HG03439 (cell line): Measurements from ENCODE around the gene ASTN1.

ENCODE experiments used
- ATAC-seq: cut with Tn5 transposase; IDR thresholded peaks from one replicate; pipeline ENCODE4 v1.9.1; 2021; ENCODE audit warnings: mild to moderate bottlenecking, moderate library complexity; ENCODE audit not compliant: unreplicated experiment

Gene ASTN1

DNA sequence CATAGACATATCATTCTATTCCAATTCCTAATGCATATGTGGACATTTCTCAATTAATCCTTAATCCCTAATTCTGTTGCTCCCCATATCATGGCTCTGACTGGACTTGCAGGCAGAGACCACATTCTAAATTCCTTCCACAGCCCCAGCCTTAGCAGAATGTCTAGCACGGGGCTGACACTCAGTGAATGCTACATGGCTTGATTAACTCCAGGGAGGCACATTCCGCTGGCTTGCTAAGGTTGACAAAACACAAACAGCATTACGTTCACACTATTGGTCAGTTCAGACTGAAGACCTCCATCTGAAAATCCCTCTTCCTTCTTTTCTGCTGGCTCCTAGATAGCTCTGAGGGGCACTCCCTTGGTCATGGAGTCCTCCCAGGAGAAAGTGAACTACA, 119.4 kb downstream of the ASTN1 start:
- no peak for ATAC-seq

- ATAC-seq = no peak
Observed at GRCh38 chr1:177044390-177044789, 120.1 kb downstream of the ASTN1 start.

DNA sequence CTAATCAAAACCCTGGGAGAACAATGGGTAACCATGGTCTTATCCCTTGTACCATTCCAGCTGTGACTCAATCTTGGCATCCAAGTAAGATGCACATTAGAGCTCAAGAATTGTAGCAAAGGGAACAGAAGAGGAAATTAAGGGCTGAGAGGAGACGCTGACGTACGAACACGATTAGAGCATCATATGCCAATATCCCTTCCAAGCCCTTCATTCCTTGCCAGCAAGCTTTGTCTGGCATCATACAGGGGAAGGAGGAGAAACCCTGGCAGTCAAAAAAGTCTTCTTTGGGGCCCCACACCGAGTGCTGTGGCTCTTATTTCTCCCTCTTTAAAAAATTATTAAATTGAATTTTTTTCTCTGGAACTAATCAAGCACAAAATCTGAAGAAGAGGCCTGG, 120.9 kb downstream of the ASTN1 start:
- no peak for ATAC-seq

GRCh38 chr1:177035586-177035985, 128.9 kb downstream of the ASTN1 start:
- no peak for ATAC-seq

GRCh38 chr1:177033628-177034027, 130.9 kb downstream of the ASTN1 start:
- no peak for ATAC-seq

DNA sequence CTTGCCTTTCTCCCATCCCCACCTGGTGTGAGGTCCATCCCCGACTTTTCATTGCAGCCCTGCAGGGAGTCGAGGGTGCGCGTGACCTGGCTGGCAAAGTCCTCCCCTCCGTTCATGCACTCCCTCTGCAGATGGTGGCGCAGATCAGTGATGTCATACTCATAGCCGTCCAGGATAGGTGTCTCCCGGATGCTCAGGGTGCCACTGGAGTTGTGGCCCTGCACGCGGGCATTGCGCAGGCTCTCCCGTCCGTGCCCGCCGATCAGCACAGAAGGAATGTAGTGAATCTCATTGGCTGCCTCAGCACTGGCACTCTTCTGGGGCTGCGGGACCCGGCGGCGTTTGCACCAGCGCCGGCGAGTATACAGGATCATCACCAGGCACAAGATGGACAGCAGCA, 132.1 kb downstream of the ASTN1 start:
- ATAC-seq = no peak

- ATAC-seq = no peak
Observed at GRCh38 chr1:177024623-177025022, 139.9 kb downstream of the ASTN1 start.

GRCh38 chr1:177023726-177024125, 140.8 kb downstream of the ASTN1 start:
- no peak for ATAC-seq

- no peak for ATAC-seq
Observed at GRCh38 chr1:177023249-177023648, 141.3 kb downstream of the ASTN1 start.

DNA sequence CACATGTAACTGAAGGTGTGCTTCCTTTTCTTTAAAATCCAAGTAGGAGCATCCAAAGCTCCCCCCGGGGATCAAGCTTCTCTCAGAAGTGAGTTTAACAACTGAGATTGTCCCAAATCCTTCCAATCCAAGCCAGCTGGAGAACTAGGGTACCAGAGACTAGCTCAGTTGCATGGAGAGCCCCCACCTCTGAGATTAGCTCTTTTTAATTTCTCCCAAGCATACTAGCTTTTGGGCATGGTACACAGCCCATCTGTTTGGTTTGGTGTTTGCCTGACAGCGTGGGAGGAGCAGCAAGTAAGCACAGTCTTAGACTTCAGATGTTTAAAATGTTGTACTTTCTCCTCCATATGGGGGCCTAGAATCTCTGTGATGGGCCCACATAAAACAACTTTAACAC, 142.8 kb downstream of the ASTN1 start:
- ATAC-seq = no peak

DNA sequence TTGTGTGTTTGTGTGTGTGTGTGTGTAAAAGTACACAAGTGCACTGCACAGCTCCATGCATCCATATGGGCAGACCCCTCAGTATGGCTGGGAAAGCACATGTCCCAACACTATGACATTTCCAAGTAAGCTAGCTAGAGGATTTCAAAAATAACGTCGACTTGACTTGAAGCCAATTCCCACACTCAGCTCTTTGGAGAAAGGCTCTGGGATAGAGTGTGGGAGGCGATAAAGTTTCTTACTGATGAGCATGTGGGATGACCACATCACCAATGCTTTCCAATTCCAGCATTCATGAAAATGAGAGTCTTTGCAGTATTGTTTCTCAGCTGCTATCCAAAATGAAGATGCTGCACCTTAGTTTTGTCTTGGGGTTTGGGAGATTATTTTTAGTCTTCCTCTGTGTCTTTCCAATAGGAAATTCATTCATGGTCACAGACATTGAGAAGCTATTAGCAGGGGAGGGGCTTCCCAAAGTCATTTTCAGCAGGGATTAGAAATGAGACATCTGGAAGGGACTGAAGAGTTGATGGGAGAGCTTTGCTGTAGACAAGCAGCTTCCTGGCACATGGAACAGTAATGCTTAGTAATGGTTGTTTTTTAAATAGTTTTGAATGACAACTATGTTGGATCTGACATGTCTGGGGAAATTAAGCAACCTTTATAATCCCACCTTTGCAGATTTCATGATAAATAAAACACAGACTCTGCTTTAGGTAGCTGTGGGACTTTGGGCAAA, 143.5 kb downstream of the ASTN1 start:
- ATAC-seq = no peak

DNA sequence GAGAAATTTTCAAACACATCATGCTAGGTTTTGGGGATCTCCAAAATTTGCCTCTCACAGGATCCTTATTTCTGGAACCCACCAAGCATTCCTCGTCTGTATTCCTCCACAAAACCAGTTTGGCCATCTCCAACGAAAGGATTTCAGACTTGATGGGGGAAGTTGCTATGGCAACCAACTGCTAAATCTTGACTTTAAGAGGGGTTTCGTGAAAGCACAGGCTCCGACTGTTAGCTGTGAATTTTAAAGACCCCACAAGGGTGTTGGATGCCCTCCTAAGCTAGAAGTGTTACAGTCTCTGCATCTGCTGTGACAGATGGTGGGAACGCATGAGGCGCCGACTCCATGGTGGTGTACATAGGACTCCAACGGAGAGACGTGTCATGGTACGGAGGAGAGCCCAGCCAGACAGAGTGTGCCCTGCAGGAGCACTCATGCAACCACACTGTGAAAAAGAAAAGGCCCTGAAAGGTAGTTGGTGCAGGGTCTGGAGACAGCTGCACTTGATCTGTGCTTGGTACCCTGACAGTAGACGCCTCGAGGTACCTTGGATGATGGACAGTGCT, 147.1 kb downstream of the ASTN1 start:
- no peak for ATAC-seq

- ATAC-seq = no peak
Observed at GRCh38 chr1:177014325-177014724, 150.2 kb downstream of the ASTN1 start.

GRCh38 chr1:177012342-177012925, 152.1 kb downstream of the ASTN1 start:
- no peak for ATAC-seq

- ATAC-seq = no peak
Observed at GRCh38 chr1:177011508-177011907, 153.0 kb downstream of the ASTN1 start.

- no peak for ATAC-seq
Observed at GRCh38 chr1:177010211-177010825, 154.2 kb downstream of the ASTN1 start.

- no peak for ATAC-seq
Observed at GRCh38 chr1:177008653-177009052, 155.9 kb downstream of the ASTN1 start.

DNA sequence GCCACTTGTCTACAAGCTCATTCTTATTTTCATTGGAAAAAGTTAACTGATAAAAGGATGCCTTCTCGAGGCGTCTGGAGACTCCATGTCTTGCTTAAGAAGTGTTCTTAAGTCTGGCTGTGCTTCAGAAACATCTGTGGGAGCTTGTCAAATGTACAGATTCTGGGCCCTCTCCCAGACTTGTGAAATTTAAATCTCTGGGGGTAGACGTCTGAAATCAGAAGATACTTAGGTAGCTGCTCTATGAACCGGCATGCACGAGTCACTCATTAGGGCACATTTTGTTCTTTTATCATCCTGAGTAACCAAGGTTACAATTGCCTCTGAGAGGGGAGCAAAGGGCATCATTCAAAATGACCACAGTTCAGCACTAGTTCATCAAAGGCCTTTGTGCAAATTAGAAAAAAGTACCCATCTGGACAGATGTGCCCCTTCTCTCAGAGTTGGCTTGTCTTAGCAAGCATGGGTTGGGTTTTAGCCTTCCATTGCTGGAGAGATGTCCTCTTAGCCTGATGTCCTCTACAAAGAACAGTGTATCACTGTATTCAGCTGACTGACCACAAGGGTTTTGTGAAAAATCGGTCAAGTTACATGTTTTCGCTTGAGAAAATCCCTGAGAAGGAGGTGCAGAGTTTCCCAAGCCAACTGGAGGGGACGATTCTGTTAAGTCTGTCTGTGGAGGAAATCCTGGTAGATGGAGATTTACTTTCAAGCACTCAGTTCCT, 156.9 kb downstream of the ASTN1 start:
- no peak for ATAC-seq

- ATAC-seq = no peak
Observed at GRCh38 chr1:177002891-177003290, 161.6 kb downstream of the ASTN1 start.

GRCh38 chr1:177001556-177001955, 163.0 kb downstream of the ASTN1 start:
- no peak for ATAC-seq

GRCh38 chr1:176998183-176998795, 166.2 kb downstream of the ASTN1 start:
- no peak for ATAC-seq
